WTC11 (cell line): Measurements from ENCODE around the gene SLC2A6.

ENCODE experiments used
- CREB1 ChIP-seq: sonication (generic); formaldehyde crosslinking; IDR thresholded peaks from 2 replicates; pipeline ENCODE4 v1.8.0; 2023; ENCODE audit warnings: mild to moderate bottlenecking, missing genetic modification reagents
- MYBL2 ChIP-seq: sonication (generic); formaldehyde crosslinking; IDR thresholded peaks from 2 replicates; pipeline ENCODE4 v1.8.1; 2023; ENCODE audit warnings: mild to moderate bottlenecking, moderate library complexity, missing genetic modification reagents
- SP1 ChIP-seq: sonication (generic); formaldehyde crosslinking; conservative IDR thresholded peaks from 2 replicates; pipeline ENCODE4 v1.8.1; 2022; ENCODE audit warnings: missing genetic modification reagents
- ZNF317 ChIP-seq: sonication (generic); formaldehyde crosslinking; IDR thresholded peaks from 2 replicates; pipeline ENCODE4 v1.8.1; 2023; ENCODE audit warnings: low read depth, mild to moderate bottlenecking, moderate library complexity, missing genetic modification reagents, borderline replicate concordance
- TF ChIP-seq, protein P1 (sequence below): sonication (generic); formaldehyde crosslinking; IDR thresholded peaks from 2 replicates; pipeline ENCODE4 v1.8.1; 2022; ENCODE audit warnings: mild to moderate bottlenecking, moderate library complexity, missing genetic modification reagents
- TF ChIP-seq, protein P2 (sequence below): sonication (generic); formaldehyde crosslinking; IDR thresholded peaks from 2 replicates; pipeline ENCODE4 v1.8.1; 2022; ENCODE audit warnings: missing genetic modification reagents, borderline replicate concordance
- TF ChIP-seq, protein P3 (sequence below): fragments of 200-600 bp; IDR thresholded peaks from 2 replicates; pipeline ENCODE4 v1.8.0; 2022; ENCODE audit warnings: antibody characterized with exemption
- TF ChIP-seq, protein P4 (sequence below): sonication (generic); formaldehyde crosslinking; IDR thresholded peaks from 2 replicates; pipeline ENCODE4 v1.8.1; 2023; ENCODE audit warnings: mild to moderate bottlenecking, missing genetic modification reagents, moderate library complexity
- TF ChIP-seq, protein P5 (sequence below): sonication (generic); formaldehyde crosslinking; IDR thresholded peaks from 2 replicates; pipeline ENCODE4 v1.8.0; 2022; ENCODE audit warnings: mild to moderate bottlenecking, missing genetic modification reagents

DNA sequence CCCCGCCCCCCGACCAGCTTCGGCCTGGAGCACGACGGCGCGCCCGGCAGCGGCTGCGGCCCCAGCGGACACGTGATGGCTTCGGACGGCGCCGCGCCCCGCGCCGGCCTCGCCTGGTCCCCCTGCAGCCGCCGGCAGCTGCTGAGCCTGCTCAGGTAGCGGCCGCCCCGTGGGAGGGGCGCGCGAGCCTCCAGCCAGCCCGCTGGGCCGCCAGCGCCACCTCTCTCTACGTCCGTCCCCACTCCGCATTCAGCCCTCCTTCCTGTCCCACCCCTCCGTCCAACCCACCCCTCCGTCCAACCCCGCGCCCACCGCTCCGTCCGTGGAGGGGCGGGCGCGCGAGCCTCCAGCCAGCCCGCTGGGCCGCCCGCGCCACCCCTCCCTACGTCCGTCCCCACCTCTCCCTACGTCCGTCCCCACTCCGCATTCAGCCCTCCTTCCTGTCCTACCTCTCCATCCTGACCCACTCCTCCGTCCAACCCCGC is 50.2 kb downstream of the SLC2A6 start:
- TF ChIP-seq, protein P1, sequence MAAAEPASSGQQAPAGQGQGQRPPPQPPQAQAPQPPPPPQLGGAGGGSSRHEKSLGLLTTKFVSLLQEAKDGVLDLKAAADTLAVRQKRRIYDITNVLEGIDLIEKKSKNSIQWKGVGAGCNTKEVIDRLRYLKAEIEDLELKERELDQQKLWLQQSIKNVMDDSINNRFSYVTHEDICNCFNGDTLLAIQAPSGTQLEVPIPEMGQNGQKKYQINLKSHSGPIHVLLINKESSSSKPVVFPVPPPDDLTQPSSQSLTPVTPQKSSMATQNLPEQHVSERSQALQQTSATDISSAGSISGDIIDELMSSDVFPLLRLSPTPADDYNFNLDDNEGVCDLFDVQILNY (CRISPR knock-in tag), result peak; percentile 51; the same call in 1 of the 2 replicates
- TF ChIP-seq ZNF317 (CRISPR knock-in tag) (no peak), MYBL2 (CRISPR knock-in tag) (no peak), CREB1 (CRISPR knock-in tag) (no peak), SP1 (CRISPR knock-in tag) (peak; percentile 56; the same call in 1 of the 2 replicates)
- TF ChIP-seq, protein P2, sequence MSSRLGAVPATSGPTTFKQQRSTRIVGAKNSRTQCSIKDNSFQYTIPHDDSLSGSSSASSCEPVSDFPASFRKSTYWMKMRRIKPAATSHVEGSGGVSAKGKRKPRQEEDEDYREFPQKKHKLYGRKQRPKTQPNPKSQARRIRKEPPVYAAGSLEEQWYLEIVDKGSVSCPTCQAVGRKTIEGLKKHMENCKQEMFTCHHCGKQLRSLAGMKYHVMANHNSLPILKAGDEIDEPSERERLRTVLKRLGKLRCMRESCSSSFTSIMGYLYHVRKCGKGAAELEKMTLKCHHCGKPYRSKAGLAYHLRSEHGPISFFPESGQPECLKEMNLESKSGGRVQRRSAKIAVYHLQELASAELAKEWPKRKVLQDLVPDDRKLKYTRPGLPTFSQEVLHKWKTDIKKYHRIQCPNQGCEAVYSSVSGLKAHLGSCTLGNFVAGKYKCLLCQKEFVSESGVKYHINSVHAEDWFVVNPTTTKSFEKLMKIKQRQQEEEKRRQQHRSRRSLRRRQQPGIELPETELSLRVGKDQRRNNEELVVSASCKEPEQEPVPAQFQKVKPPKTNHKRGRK (CRISPR knock-in tag), result no peak
- TF ChIP-seq, protein P3, sequence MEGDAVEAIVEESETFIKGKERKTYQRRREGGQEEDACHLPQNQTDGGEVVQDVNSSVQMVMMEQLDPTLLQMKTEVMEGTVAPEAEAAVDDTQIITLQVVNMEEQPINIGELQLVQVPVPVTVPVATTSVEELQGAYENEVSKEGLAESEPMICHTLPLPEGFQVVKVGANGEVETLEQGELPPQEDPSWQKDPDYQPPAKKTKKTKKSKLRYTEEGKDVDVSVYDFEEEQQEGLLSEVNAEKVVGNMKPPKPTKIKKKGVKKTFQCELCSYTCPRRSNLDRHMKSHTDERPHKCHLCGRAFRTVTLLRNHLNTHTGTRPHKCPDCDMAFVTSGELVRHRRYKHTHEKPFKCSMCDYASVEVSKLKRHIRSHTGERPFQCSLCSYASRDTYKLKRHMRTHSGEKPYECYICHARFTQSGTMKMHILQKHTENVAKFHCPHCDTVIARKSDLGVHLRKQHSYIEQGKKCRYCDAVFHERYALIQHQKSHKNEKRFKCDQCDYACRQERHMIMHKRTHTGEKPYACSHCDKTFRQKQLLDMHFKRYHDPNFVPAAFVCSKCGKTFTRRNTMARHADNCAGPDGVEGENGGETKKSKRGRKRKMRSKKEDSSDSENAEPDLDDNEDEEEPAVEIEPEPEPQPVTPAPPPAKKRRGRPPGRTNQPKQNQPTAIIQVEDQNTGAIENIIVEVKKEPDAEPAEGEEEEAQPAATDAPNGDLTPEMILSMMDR, result no peak
- TF ChIP-seq, protein P4, sequence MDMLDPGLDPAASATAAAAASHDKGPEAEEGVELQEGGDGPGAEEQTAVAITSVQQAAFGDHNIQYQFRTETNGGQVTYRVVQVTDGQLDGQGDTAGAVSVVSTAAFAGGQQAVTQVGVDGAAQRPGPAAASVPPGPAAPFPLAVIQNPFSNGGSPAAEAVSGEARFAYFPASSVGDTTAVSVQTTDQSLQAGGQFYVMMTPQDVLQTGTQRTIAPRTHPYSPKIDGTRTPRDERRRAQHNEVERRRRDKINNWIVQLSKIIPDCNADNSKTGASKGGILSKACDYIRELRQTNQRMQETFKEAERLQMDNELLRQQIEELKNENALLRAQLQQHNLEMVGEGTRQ (CRISPR knock-in tag), result peak; percentile 88
- TF ChIP-seq, protein P5, sequence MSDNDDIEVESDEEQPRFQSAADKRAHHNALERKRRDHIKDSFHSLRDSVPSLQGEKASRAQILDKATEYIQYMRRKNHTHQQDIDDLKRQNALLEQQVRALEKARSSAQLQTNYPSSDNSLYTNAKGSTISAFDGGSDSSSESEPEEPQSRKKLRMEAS (CRISPR knock-in tag), result no peak; the same call in 1 of the 2 replicates
